Measurements from ENCODE around the gene HS3ST3A1. TPM values are rescaled to one million over a fixed set of nuclear protein-coding genes. Genes with fewer than 3 reads are reported as not detected.

The HS3ST3A1 gene
- total RNA-seq, 1 donor from 2014 or later: 8.6 TPM

- peak overlapping the region; percentile 58 for H3K27ac ChIP-seq
- peaks cover 1% of the 10 kb centered on the region for H3K27me3 ChIP-seq
- intact Hi-C loops (cut with DNase I): loop anchor here (10.0 kb wide), 1 partner anchor 709 kb away; the partner anchor contains the start of gene HS3ST3B1
- H3K4me1 ChIP-seq: no peaks in the 10 kb centered on the region
- no peaks in the 10 kb centered on the region for H3K36me3 ChIP-seq
- no peak overlapping the region for H3K4me3 ChIP-seq
- H3K9me3 ChIP-seq: no peaks in the 10 kb centered on the region
- TF ChIP-seq POLR2AphosphoS5 (IDR thresholded peaks at IDR 0.05; ENCODE audit: insufficient read depth in 1 of 2, low read depth in 1 of 2): no peak
- no peak for TF ChIP-seq CTCF (IDR thresholded peaks at IDR 0.05)
- DNase-seq (ENCODE audit: extremely low spot score in 2 of 2): no peak
Measured at GRCh38 chr17:13595599-13595899, 6.2 kb downstream of the HS3ST3A1 start.

GRCh38 chr17:13594762-13595598, 6.7 kb downstream of the HS3ST3A1 start:
- H3K4me3 ChIP-seq: no peak overlapping the region
- TF ChIP-seq CTCF (IDR thresholded peaks at IDR 0.05) (peak; percentile 45 to 81 (median 64)), POLR2AphosphoS5 (IDR thresholded peaks at IDR 0.05; ENCODE audit: insufficient read depth in 1 of 2, low read depth in 1 of 2) (no peak)
- no peak for DNase-seq (ENCODE audit: extremely low spot score in 2 of 2)
- H3K9me3 ChIP-seq: no peaks in the 10 kb centered on the region
- intact Hi-C loops (cut with DNase I): loop anchor here (10.0 kb wide), 1 partner anchor 710 kb away; the partner anchor contains the start of gene HS3ST3B1
- peak overlapping the region; percentile 58 for H3K27ac ChIP-seq
- no peaks in the 10 kb centered on the region for H3K4me1 ChIP-seq
- H3K36me3 ChIP-seq: no peaks in the 10 kb centered on the region
- H3K27me3 ChIP-seq: no peaks in the 10 kb centered on the region

DNA sequence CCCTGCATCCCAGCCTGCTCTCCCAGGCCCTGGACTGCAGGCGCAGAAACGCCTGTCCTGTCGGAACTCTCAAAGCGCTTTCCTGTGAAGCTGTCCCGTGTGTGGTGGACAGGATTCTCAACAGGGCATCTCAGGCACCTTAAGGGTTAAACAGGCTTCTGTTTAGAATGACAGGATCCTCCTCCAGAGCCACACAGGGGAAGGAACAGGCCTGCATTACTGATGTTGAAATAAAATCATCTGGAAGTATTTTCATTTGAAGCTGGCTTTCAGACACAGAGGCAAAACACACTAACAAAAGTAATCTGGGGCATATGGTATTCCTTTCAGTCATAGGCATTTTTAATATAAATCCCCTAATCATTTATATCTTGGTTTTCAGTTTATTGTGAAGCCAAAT, 7.4 kb downstream of the HS3ST3A1 start:
- intact Hi-C loops (cut with DNase I): loop anchor here (10.0 kb wide), 1 partner anchor 710 kb away; the partner anchor contains the start of gene HS3ST3B1
- no peak overlapping the region for H3K4me3 ChIP-seq
- no peaks in the 10 kb centered on the region for H3K27me3 ChIP-seq
- peak overlapping the region; percentile 47 for H3K27ac ChIP-seq
- no peak for TF ChIP-seq POLR2AphosphoS5 (IDR thresholded peaks at IDR 0.05; ENCODE audit: insufficient read depth in 1 of 2, low read depth in 1 of 2)
- no peak for TF ChIP-seq POLR2A (IDR thresholded peaks at IDR 0.05)
- no peak for TF ChIP-seq CTCF (IDR thresholded peaks at IDR 0.05)
- DNase-seq (ENCODE audit: extremely low spot score in 2 of 2): no peak
- H3K4me1 ChIP-seq: peaks cover 4% of the 10 kb centered on the region
- no peaks in the 10 kb centered on the region for H3K9me3 ChIP-seq
- H3K36me3 ChIP-seq: no peaks in the 10 kb centered on the region

DNA sequence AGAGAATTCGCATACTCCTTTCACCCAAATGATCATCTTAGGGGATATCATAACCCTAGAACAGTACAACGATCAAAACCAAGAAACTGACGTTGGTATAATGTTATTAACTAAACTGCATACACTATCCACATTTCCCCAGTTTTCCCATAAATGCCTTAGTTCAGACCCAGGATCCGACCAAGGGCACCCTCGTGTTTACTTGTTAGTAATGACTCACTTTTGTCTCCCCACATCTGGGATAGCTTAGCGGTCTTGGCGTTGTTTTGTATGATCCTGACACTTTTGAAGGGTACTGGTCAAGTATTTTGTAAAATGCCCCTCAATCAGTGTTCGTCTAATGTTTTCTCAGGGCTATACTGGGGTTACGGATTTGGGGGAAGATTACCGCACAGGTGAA, 8.0 kb downstream of the HS3ST3A1 start:
- Histone ChIP-seq H3K9me3 (no peaks in the 10 kb centered on the region), H3K27ac (peak overlapping the region; percentile 47), H3K27me3 (no peaks in the 10 kb centered on the region), H3K36me3 (no peaks in the 10 kb centered on the region), H3K4me1 (peaks cover 5% of the 10 kb centered on the region), H3K4me3 (no peak overlapping the region)
- no peak for DNase-seq (ENCODE audit: extremely low spot score in 2 of 2)
- intact Hi-C loops (cut with DNase I): loop anchor here (10.0 kb wide), 1 partner anchor 711 kb away; the partner anchor contains the start of gene HS3ST3B1
- TF ChIP-seq POLR2AphosphoS5 (IDR thresholded peaks at IDR 0.05; ENCODE audit: insufficient read depth in 1 of 2, low read depth in 1 of 2) (no peak), CTCF (IDR thresholded peaks at IDR 0.05) (no peak), POLR2A (IDR thresholded peaks at IDR 0.05) (no peak)

Measured in vagina (tissue), 2 donors.